Stomach (tissue), 9 donors: ENCODE data around the gene HMGN4. TPM values are rescaled to one million over a fixed set of nuclear protein-coding genes. Genes with fewer than 3 reads are reported as not detected.

Experiments used
- DNase-seq, 2 donors: peaks; one replicate each; pipeline versions ENCODE4 v3.0.0 to v3.0.0-alpha.2; 2013 to 2019
- H3K27ac ChIP-seq, 5 donors: fragments of 200-600 bp in 4 of 5; sonication (generic) in 4 of 5; one replicate each; pipeline ENCODE4 v1.5.1; 2013 to 2019; ENCODE audit warnings: mild to moderate bottlenecking in 1 of 5, moderate library complexity in 1 of 5
- H3K27me3 ChIP-seq, 3 donors: fragments of 200-600 bp; sonication (generic); one replicate each; pipeline ENCODE4 v1.5.1; 2017 to 2019; ENCODE audit warnings: mixed run types in 1 of 3
- H3K36me3 ChIP-seq, 4 donors: fragments of 200-600 bp; sonication (generic); 1 replicate in 3 of 4; 2 replicates in 1 of 4; pipeline ENCODE4 v1.5.1; 2016 to 2019
- H3K4me1 ChIP-seq, 4 donors: fragments of 200-600 bp; sonication (generic); one replicate each; pipeline ENCODE4 v1.5.1; 2016 to 2019
- H3K4me3 ChIP-seq, 4 donors: fragments of 200-600 bp; sonication (generic) in 3 of 4; one replicate each; pipeline ENCODE4 v1.5.1; 2016 to 2019; ENCODE audit warnings: mild to moderate bottlenecking in 1 of 4
- H3K9me3 ChIP-seq, 4 donors: fragments of 200-600 bp; sonication (generic); one replicate each; pipeline ENCODE4 v1.5.1; 2016 to 2019
- EP300 ChIP-seq: sonication (generic); formaldehyde crosslinking; IDR thresholded peaks from one replicate; pipeline ENCODE4 v1.6.1; 2017; ENCODE audit warnings: antibody characterized with exemption
- POLR2A ChIP-seq, 4 donors: fragments of 450-650 bp; IDR thresholded peaks; one replicate each; pipeline ENCODE4 v1.6.1; 2016; ENCODE audit warnings: antibody characterized with exemption in 4 of 4, control low read depth in 2 of 4, mild to moderate bottlenecking in 1 of 4, moderate library complexity in 1 of 4
- POLR2AphosphoS5 ChIP-seq, 3 donors: sonication (generic); formaldehyde crosslinking; IDR thresholded peaks; one replicate each; pipeline ENCODE4 v1.6.1; 2016; ENCODE audit warnings: antibody characterized with exemption in 3 of 3
- WGBS, 5 donors: extraction: QIAGEN DNeasy Blood & Tissue Kit in 3 of 5; methylation state at CpG; one replicate each; pipeline versions ENCODE4 v1.1.5 to v1.1.7; 2013 to 2018; 5-methylcytosine and 5-hydroxymethylcytosine counted together
- intact Hi-C: fragments of 100-400 bp; cut with DNase I; formaldehyde crosslinking; loops from one replicate; pipeline ENCODE4 v1.15.1; 2023; ENCODE audit warnings: low total_unique reads
- polyA plus RNA-seq, 3 donors: library from polyadenylated mRNA; stranded (reverse); fragments of 200-250 nt; gene quantifications; one replicate each; pipeline ENCODE4 v1.2.3, GENCODE V29; 2013
- total RNA-seq, 5 donors: library from RNA; depleted of rRNA; stranded (reverse); fragments of >200 nt; gene quantifications; one replicate each; pipeline versions ENCODE4 v1.1.0 to v1.2.3, GENCODE V29; 2014 to 2016
- TF ChIP-seq, protein P1 (sequence below), 7 experiments: fragments of 450-650 bp in 4 of 7; fragments of 200-600 bp in 3 of 7; sonication (generic) in 3 of 7; IDR thresholded peaks; one replicate each; pipeline ENCODE4 v1.5.1; 2016 to 2019; ENCODE audit warnings: antibody characterized with exemption in 7 of 7, control low read depth in 2 of 7, mild to moderate bottlenecking in 1 of 7
- donor health status: healthy with polysubstance abuse.
- donor health status: Bipolar disorder and iron deficiency.
- donor health status: healthy.

HMGN4 gene
- total and polyA plus RNA-seq, 8 donors, result 11.3 to 96.0 (median 37.7) TPM

DNA sequence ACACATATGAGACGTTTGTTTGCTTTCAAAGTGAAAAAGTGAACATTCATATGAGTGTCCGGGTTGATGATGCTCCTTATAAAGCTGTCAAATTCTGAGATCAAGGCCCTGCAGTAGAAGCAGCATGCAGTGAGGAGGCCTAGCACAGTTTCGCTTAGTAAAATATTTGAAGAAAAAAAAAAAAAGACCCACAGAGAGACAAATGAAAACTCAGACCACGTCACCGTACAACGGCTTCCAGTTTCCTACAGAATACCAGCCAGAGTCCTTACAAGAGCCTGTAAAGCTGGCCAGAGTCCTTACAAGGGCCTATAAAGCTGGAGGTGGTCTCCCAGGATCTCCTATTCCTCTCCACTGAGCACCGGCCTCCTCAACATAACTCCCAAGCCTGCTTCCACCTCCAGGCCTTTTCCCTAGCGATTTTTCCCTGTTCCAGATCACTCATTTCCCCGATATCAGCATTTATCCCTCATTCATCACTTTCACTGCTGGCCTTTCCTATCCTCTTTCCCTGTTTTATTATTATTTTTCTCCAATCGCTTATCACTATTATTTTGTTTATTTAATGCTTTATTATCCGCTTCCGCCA is 1.5 kb upstream of the HMGN4 start:
- Histone ChIP-seq H3K4me3 (peak overlapping the region; percentile 68 to 85 (median 76)), H3K36me3 (peaks cover 0 to 9% (median 3%) of the 10 kb centered on the region in 4 donors), H3K9me3 (no peaks in the 10 kb centered on the region), H3K4me1 (peaks cover 19 to 61% (median 40%) of the 10 kb centered on the region in 4 donors), H3K27me3 (no peaks in the 10 kb centered on the region), H3K27ac (peak overlapping the region; percentile 73 to 95 (median 93))
- peak in 1 of 2 donors; percentile 83 for DNase-seq
- TF ChIP-seq POLR2AphosphoS5 (IDR thresholded peaks at IDR 0.05), result no peak
- TF ChIP-seq, protein P1, sequence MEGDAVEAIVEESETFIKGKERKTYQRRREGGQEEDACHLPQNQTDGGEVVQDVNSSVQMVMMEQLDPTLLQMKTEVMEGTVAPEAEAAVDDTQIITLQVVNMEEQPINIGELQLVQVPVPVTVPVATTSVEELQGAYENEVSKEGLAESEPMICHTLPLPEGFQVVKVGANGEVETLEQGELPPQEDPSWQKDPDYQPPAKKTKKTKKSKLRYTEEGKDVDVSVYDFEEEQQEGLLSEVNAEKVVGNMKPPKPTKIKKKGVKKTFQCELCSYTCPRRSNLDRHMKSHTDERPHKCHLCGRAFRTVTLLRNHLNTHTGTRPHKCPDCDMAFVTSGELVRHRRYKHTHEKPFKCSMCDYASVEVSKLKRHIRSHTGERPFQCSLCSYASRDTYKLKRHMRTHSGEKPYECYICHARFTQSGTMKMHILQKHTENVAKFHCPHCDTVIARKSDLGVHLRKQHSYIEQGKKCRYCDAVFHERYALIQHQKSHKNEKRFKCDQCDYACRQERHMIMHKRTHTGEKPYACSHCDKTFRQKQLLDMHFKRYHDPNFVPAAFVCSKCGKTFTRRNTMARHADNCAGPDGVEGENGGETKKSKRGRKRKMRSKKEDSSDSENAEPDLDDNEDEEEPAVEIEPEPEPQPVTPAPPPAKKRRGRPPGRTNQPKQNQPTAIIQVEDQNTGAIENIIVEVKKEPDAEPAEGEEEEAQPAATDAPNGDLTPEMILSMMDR (IDR thresholded peaks at IDR 0.05), result no peak
- TF ChIP-seq POLR2A (IDR thresholded peaks at IDR 0.05), result no peak
- no peak for TF ChIP-seq EP300
- intact Hi-C loops, result no loop called here
- WGBS, 5 donors, result 8 to 14% (median 10%) methylated on average over 12 of the region's 12 CpGs

DNA sequence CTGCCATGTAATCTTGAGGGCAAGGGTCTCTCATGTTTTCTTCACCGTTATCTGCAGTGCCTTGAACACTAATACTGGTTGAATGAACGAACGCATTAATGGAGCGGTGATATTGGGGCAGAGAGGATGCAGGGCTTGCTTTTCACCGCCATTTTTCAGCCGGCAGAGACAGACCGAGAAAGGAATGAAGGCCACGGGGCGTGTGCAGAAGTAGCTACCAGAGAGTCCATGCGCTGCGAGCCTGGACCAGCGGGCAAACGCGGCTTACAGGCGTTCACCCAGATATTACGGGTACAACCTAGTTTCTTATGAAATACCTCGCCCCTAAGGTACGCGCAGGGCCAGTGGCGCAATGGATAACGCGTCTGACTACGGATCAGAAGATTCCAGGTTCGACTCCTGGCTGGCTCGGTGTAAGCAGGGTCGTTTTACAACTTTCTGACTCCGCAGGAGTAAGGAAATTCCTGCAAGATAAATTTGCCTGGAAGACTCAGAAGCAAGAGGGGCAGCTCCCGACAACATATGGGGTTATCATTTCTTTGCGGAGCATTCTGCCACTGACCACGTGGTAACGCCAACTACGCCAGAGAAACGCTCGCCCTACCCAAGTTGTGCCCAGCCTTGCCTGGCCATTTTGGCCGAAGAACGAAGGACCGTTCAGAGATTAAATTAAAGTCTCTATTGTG is 863 bp upstream of the HMGN4 start:
- peaks cover 19 to 61% (median 40%) of the 10 kb centered on the region in 4 donors for H3K4me1 ChIP-seq
- H3K4me3 ChIP-seq, result peak overlapping the region; percentile 68 to 85 (median 76)
- H3K9me3 ChIP-seq, result no peaks in the 10 kb centered on the region
- peak; percentile 89 to 97 for DNase-seq
- TF ChIP-seq POLR2AphosphoS5 (IDR thresholded peaks at IDR 0.05), result peak; percentile 49 to 88 (median 57)
- TF ChIP-seq, protein P1 (IDR thresholded peaks at IDR 0.05), result no peak
- H3K27ac ChIP-seq, result peak overlapping the region; percentile 73 to 95 (median 93)
- WGBS, 5 donors, result 0 to 1% (median 0%) methylated on average over 37 of the region's 37 CpGs
- H3K27me3 ChIP-seq, result no peaks in the 10 kb centered on the region
- peaks cover 0 to 9% (median 4%) of the 10 kb centered on the region in 4 donors for H3K36me3 ChIP-seq
- intact Hi-C loops, result no loop called here

DNA sequence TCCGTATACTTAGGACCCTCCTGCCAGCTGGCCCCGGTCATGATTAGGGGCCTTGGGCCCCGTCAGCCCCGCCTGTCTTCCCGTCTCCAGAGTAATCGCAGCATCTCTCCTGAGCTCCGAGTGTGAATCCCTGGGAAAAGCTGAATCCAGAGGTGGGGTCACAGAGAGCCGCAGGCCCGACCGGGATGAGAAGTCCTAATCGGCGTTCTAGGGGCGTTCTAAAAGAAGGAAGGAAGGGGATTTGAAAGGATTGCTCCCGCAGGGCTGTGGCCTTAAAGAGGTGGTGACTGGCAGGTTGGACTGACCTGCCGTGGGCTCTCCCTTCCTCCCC is 371 bp downstream of the HMGN4 start:
- H3K27ac ChIP-seq, result peak overlapping the region; percentile 61 to 95 (median 93)
- peaks cover 19 to 54% (median 34%) of the 10 kb centered on the region in 4 donors for H3K4me1 ChIP-seq
- H3K36me3 ChIP-seq, result peaks cover 0 to 17% (median 13%) of the 10 kb centered on the region in 4 donors
- no peak for DNase-seq
- TF ChIP-seq POLR2A (IDR thresholded peaks at IDR 0.05) (no peak), POLR2AphosphoS5 (IDR thresholded peaks at IDR 0.05) (no peak), EP300 (no peak)
- TF ChIP-seq, protein P1 (IDR thresholded peaks at IDR 0.05), result no peak
- 1 to 2% (median 2%) methylated on average over 14 to 15 of the region's 15 CpGs for WGBS, 5 donors
- H3K27me3 ChIP-seq, result no peaks in the 10 kb centered on the region
- intact Hi-C loops, result no loop called here
- no peaks in the 10 kb centered on the region for H3K9me3 ChIP-seq
- peak overlapping the region; percentile 68 to 85 (median 76) for H3K4me3 ChIP-seq

DNA sequence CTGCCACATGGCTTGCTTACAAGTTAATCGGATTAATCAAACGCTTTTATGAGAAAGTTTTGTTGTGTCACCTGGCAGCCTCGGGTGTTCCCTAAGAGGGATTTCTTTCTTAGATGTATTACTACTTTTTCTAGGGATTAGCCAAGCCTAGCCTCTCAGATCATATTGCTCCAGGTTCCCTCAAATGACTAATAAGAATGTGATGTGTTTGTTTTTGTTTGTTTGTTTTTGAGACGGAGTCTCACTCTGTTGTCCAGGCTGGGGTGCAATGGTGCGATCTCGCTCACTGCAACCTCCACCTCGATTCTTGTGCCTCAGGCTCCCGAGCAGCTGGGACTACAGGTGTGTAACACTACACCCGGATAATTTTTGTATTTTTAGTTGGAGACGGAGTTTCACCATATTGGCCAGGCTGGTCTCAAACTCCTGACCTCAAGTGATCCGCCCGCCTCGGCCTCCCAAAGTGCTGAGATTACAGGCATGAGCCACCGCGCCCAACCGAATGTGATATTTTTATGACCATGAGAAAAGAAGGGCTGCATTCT is 977 bp downstream of the HMGN4 start:
- no peak for DNase-seq
- Histone ChIP-seq H3K9me3 (no peaks in the 10 kb centered on the region), H3K27me3 (no peaks in the 10 kb centered on the region), H3K4me3 (peak overlapping the region; percentile 68 to 85 (median 76)), H3K4me1 (peaks cover 19 to 54% (median 33%) of the 10 kb centered on the region in 4 donors), H3K36me3 (peaks cover 0 to 21% (median 16%) of the 10 kb centered on the region in 4 donors), H3K27ac (peak overlapping the region in 4 of 5 donors; percentile 85 to 95 (median 94))
- intact Hi-C loops, result no loop called here
- WGBS, 5 donors, result 65 to 74% (median 73%) methylated on average over 16 of the region's 16 CpGs
- no peak for TF ChIP-seq POLR2AphosphoS5 (IDR thresholded peaks at IDR 0.05)
- TF ChIP-seq, protein P1 (IDR thresholded peaks at IDR 0.05), result no peak
